GM23338 (cell line): ENCODE results near the gene RGMB. TPM values are rescaled to one million over a fixed set of nuclear protein-coding genes. Genes with fewer than 3 reads are reported as not detected.
A peak's percentile ranks its signal among the peaks of the same experiment; 100 is the strongest.

Source experiments
- ATAC-seq: fragments of 200-7000 bp; cut with Tn5 transposase; 3 replicates; pipeline ENCODE4 v1.9.1; 2020
- DNase-seq: peaks from one replicate; pipeline ENCODE4 v3.0.0-alpha.2; 2015; ENCODE audit warnings: low spot score
- H2AFZ ChIP-seq: fragments of 200-600 bp; sonication (generic); 2 replicates; pipeline ENCODE4 v1.8.0; 2016; ENCODE audit warnings: antibody characterized with exemption, mild to moderate bottlenecking, moderate library complexity
- H3F3A ChIP-seq: fragments of 200-600 bp; sonication (generic); replicated peaks from 2 replicates; pipeline ENCODE4 v1.8.0; 2017; ENCODE audit warnings: antibody characterized with exemption, mixed run types, low read depth
- H3K27ac ChIP-seq: fragments of 200-600 bp; sonication (generic); 2 replicates; pipeline ENCODE4 v1.6.1; 2016; ENCODE audit warnings: low read depth
- H3K27me3 ChIP-seq: fragments of 200-600 bp; sonication (generic); 2 replicates; pipeline ENCODE4 v1.8.0; 2016; ENCODE audit warnings: mild to moderate bottlenecking, mixed run types, moderate library complexity; ENCODE audit not compliant: insufficient read depth
- H3K36me3 ChIP-seq: fragments of 200-600 bp; sonication (generic); 2 replicates; pipeline ENCODE4 v1.8.0; 2016; ENCODE audit warnings: mild to moderate bottlenecking; ENCODE audit not compliant: insufficient read depth
- H3K4me1 ChIP-seq: fragments of 200-600 bp; sonication (generic); 2 replicates; pipeline ENCODE4 v1.8.0; 2016; ENCODE audit warnings: mild to moderate bottlenecking, moderate library complexity; ENCODE audit not compliant: insufficient read depth
- H3K4me2 ChIP-seq: fragments of 200-600 bp; sonication (generic); 2 replicates; pipeline ENCODE4 v1.7.1; 2017; ENCODE audit warnings: mixed run types
- H3K4me3 ChIP-seq: fragments of 200-600 bp; sonication (generic); 2 replicates; pipeline ENCODE4 v1.6.1; 2016; ENCODE audit warnings: mixed run types
- H3K79me2 ChIP-seq: fragments of 200-600 bp; sonication (generic); replicated peaks from 2 replicates; pipeline ENCODE4 v1.8.0; 2017; ENCODE audit warnings: mild to moderate bottlenecking; ENCODE audit not compliant: insufficient read depth
- H3K9me2 ChIP-seq: fragments of 200-600 bp; sonication (generic); 2 replicates; pipeline ENCODE4 v1.8.0; 2017; ENCODE audit not compliant: insufficient read depth
- H4K20me1 ChIP-seq: fragments of 200-600 bp; sonication (generic); replicated peaks from 2 replicates; pipeline ENCODE4 v1.8.0; 2017; ENCODE audit warnings: mild to moderate bottlenecking; ENCODE audit not compliant: insufficient read depth
- H3K27ac Mint-ChIP-seq: 2 replicates; pipeline ENCODE4 v1.8.0; 2020; ENCODE audit warnings: inconsistent platforms, mild to moderate bottlenecking, moderate library complexity, mixed read lengths
- H3K27me3 Mint-ChIP-seq: 3 replicates; pipeline ENCODE4 v1.8.0; 2022; ENCODE audit warnings: low read depth, mild to moderate bottlenecking, moderate library complexity, mixed read lengths, inconsistent platforms; ENCODE audit not compliant: insufficient read depth, poor library complexity
- H3K36me3 Mint-ChIP-seq: 3 replicates; pipeline ENCODE4 v1.8.0; 2021; ENCODE audit warnings: low read depth, mild to moderate bottlenecking, inconsistent platforms, moderate library complexity, mixed read lengths
- H3K4me1 Mint-ChIP-seq: 3 replicates; pipeline ENCODE4 v1.8.0; 2020; ENCODE audit warnings: mild to moderate bottlenecking, inconsistent platforms, mixed read lengths
- H3K4me3 Mint-ChIP-seq: 3 replicates; pipeline ENCODE4 v1.8.0; 2021; ENCODE audit warnings: moderate library complexity, mild to moderate bottlenecking, inconsistent platforms, mixed read lengths
- H3K9me3 Mint-ChIP-seq: 3 replicates; pipeline ENCODE4 v1.8.0; 2020; ENCODE audit warnings: moderate library complexity, mild to moderate bottlenecking, inconsistent platforms, mixed read lengths
- CREB1 ChIP-seq: fragments of 250-450 bp; sonication (Bioruptor Pico); IDR thresholded peaks from 2 replicates; pipeline ENCODE4 v1.5.0; 2020; ENCODE audit warnings: low read depth, mild to moderate bottlenecking, moderate library complexity
- EZH2 ChIP-seq: fragments of 200-600 bp; sonication (generic); IDR thresholded peaks from one replicate; pipeline ENCODE4 v1.8.0; 2017; ENCODE audit warnings: antibody characterized with exemption, mild to moderate bottlenecking, low read depth; ENCODE audit not compliant: unreplicated experiment
- JUNB ChIP-seq: IDR thresholded peaks from one replicate; pipeline ENCODE4 v1.6.1; 2016; ENCODE audit warnings: antibody characterized with exemption; ENCODE audit not compliant: unreplicated experiment
- NANOG ChIP-seq: IDR thresholded peaks from 2 replicates; pipeline ENCODE4 v1.6.1; 2016; ENCODE audit warnings: antibody characterized with exemption, borderline replicate concordance
- POLR2AphosphoS5 ChIP-seq: IDR thresholded peaks from 2 replicates; pipeline ENCODE4 v1.6.1; 2016; ENCODE audit warnings: antibody characterized with exemption, low read depth
- STAT1 ChIP-seq: IDR thresholded peaks from one replicate; pipeline ENCODE4 v1.6.1; 2016; ENCODE audit warnings: antibody characterized with exemption; ENCODE audit not compliant: unreplicated experiment
- ZNF114 ChIP-seq: fragments of 250-450 bp; sonication (Bioruptor Pico); IDR thresholded peaks from 2 replicates; pipeline ENCODE4 v1.5.0; 2020; ENCODE audit warnings: mild to moderate bottlenecking, moderate library complexity
- ZNF331 ChIP-seq: fragments of 250-450 bp; sonication (Bioruptor Pico); IDR thresholded peaks from 2 replicates; pipeline ENCODE4 v1.5.0; 2020; ENCODE audit warnings: low read depth, mild to moderate bottlenecking, moderate library complexity
- polyA plus RNA-seq: library from polyadenylated mRNA; unstranded; fragments of >200 nt; fragmentation: Nextera tagmentation; extraction: Ambion mirVana; gene quantifications from 2 replicates; pipeline ENCODE4 v1.2.1, GENCODE V29; 2016
- total RNA-seq: library from RNA; depleted of rRNA; stranded (reverse); fragments of >200 nt; shearing (Covaris generic); gene quantifications from 2 replicates; pipeline ENCODE4 v1.2.3, GENCODE V29; 2014
- TF ChIP-seq, protein P1 (sequence below): IDR thresholded peaks from 2 replicates; pipeline ENCODE4 v1.6.1; 2016; ENCODE audit warnings: antibody characterized with exemption
- TF ChIP-seq, protein P2 (sequence below): fragments of 250-450 bp; sonication (Bioruptor Pico); IDR thresholded peaks from 2 replicates; pipeline ENCODE4 v1.5.0; 2020; ENCODE audit warnings: mild to moderate bottlenecking, moderate library complexity
- TF ChIP-seq, protein P3 (sequence below): IDR thresholded peaks from one replicate; pipeline ENCODE4 v1.6.1; 2018; ENCODE audit warnings: antibody characterized with exemption; ENCODE audit not compliant: unreplicated experiment

The RGMB gene
- total and polyA plus RNA-seq, 2 experiments from 2014 or later = 21.7 to 34.3 TPM

DNA sequence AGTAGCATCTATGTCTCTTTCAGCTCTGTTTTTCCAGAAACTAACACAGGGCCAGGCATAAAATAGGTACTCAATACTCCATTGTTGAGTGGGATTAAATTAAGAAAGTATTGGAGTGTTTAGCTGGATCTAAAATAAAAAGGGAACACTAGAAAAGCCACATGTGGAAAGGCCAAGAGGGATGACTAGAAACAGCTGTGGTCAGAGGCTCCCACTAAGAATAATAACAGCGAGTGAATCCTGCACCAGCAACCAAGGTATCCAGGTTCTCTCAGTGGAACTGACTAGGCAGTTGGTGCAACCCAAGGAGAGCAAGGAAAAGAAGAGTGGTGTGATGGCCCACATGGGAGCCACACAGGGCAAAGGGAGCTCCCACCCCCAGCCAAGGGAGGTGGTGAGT is 31.5 kb upstream of the RGMB start:
- peaks cover 16% of the 10 kb centered on the region for H3K4me1 ChIP-seq
- peaks cover 24% of the 10 kb centered on the region; the same call in 2 of the 3 replicates for H3K9me3 Mint-ChIP-seq
- H3K4me3 ChIP-seq = no peak overlapping the region
- no peaks in the 10 kb centered on the region for H3K79me2 ChIP-seq
- H3F3A ChIP-seq = no peaks in the 10 kb centered on the region
- TF ChIP-seq, protein P1, sequence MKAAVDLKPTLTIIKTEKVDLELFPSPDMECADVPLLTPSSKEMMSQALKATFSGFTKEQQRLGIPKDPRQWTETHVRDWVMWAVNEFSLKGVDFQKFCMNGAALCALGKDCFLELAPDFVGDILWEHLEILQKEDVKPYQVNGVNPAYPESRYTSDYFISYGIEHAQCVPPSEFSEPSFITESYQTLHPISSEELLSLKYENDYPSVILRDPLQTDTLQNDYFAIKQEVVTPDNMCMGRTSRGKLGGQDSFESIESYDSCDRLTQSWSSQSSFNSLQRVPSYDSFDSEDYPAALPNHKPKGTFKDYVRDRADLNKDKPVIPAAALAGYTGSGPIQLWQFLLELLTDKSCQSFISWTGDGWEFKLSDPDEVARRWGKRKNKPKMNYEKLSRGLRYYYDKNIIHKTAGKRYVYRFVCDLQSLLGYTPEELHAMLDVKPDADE = no peak
- no peak for TF ChIP-seq POLR2AphosphoS5
- no peak for TF ChIP-seq STAT1
- TF ChIP-seq JUNB = no peak
- TF ChIP-seq ZNF114 (CRISPR knock-in tag) = no peak
- TF ChIP-seq EZH2 = no peak
- TF ChIP-seq CREB1 (CRISPR knock-in tag) = no peak
- TF ChIP-seq NANOG = no peak
- no peak for TF ChIP-seq ZNF331 (CRISPR knock-in tag)
- TF ChIP-seq, protein P2, sequence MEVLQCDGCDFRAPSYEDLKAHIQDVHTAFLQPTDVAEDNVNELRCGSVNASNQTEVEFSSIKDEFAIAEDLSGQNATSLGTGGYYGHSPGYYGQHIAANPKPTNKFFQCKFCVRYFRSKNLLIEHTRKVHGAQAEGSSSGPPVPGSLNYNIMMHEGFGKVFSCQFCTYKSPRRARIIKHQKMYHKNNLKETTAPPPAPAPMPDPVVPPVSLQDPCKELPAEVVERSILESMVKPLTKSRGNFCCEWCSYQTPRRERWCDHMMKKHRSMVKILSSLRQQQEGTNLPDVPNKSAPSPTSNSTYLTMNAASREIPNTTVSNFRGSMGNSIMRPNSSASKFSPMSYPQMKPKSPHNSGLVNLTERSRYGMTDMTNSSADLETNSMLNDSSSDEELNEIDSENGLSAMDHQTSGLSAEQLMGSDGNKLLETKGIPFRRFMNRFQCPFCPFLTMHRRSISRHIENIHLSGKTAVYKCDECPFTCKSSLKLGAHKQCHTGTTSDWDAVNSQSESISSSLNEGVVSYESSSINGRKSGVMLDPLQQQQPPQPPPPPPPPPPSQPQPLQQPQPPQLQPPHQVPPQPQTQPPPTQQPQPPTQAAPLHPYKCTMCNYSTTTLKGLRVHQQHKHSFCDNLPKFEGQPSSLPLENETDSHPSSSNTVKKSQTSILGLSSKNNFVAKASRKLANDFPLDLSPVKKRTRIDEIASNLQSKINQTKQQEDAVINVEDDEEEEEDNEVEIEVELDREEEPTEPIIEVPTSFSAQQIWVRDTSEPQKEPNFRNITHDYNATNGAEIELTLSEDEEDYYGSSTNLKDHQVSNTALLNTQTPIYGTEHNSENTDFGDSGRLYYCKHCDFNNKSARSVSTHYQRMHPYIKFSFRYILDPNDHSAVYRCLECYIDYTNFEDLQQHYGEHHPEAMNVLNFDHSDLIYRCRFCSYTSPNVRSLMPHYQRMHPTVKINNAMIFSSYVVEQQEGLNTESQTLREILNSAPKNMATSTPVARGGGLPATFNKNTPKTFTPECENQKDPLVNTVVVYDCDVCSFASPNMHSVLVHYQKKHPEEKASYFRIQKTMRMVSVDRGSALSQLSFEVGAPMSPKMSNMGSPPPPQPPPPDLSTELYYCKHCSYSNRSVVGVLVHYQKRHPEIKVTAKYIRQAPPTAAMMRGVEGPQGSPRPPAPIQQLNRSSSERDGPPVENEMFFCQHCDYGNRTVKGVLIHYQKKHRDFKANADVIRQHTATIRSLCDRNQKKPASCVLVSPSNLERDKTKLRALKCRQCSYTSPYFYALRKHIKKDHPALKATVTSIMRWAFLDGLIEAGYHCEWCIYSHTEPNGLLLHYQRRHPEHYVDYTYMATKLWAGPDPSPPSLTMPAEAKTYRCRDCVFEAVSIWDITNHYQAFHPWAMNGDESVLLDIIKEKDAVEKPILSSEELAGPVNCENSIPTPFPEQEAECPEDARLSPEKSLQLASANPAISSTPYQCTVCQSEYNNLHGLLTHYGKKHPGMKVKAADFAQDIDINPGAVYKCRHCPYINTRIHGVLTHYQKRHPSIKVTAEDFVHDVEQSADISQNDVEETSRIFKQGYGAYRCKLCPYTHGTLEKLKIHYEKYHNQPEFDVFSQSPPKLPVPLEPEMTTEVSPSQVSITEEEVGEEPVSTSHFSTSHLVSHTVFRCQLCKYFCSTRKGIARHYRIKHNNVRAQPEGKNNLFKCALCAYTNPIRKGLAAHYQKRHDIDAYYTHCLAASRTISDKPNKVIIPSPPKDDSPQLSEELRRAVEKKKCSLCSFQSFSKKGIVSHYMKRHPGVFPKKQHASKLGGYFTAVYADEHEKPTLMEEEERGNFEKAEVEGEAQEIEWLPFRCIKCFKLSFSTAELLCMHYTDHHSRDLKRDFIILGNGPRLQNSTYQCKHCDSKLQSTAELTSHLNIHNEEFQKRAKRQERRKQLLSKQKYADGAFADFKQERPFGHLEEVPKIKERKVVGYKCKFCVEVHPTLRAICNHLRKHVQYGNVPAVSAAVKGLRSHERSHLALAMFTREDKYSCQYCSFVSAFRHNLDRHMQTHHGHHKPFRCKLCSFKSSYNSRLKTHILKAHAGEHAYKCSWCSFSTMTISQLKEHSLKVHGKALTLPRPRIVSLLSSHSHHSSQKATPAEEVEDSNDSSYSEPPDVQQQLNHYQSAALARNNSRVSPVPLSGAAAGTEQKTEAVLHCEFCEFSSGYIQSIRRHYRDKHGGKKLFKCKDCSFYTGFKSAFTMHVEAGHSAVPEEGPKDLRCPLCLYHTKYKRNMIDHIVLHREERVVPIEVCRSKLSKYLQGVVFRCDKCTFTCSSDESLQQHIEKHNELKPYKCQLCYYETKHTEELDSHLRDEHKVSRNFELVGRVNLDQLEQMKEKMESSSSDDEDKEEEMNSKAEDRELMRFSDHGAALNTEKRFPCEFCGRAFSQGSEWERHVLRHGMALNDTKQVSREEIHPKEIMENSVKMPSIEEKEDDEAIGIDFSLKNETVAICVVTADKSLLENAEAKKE = no peak
- TF ChIP-seq, protein P3, sequence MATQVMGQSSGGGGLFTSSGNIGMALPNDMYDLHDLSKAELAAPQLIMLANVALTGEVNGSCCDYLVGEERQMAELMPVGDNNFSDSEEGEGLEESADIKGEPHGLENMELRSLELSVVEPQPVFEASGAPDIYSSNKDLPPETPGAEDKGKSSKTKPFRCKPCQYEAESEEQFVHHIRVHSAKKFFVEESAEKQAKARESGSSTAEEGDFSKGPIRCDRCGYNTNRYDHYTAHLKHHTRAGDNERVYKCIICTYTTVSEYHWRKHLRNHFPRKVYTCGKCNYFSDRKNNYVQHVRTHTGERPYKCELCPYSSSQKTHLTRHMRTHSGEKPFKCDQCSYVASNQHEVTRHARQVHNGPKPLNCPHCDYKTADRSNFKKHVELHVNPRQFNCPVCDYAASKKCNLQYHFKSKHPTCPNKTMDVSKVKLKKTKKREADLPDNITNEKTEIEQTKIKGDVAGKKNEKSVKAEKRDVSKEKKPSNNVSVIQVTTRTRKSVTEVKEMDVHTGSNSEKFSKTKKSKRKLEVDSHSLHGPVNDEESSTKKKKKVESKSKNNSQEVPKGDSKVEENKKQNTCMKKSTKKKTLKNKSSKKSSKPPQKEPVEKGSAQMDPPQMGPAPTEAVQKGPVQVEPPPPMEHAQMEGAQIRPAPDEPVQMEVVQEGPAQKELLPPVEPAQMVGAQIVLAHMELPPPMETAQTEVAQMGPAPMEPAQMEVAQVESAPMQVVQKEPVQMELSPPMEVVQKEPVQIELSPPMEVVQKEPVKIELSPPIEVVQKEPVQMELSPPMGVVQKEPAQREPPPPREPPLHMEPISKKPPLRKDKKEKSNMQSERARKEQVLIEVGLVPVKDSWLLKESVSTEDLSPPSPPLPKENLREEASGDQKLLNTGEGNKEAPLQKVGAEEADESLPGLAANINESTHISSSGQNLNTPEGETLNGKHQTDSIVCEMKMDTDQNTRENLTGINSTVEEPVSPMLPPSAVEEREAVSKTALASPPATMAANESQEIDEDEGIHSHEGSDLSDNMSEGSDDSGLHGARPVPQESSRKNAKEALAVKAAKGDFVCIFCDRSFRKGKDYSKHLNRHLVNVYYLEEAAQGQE = no peak
- ATAC-seq (no peak), DNase-seq (no peak)
- H3K27me3 Mint-ChIP-seq = no peaks in the 10 kb centered on the region
- no peak overlapping the region for H3K4me2 ChIP-seq
- no peak overlapping the region; the same call in 2 of the 3 replicates for H3K4me3 Mint-ChIP-seq
- peak overlapping the region; percentile 50; the same call in 1 of the 2 replicates for H2AFZ ChIP-seq
- no peak overlapping the region for H3K27ac ChIP-seq
- H4K20me1 ChIP-seq = no peaks in the 10 kb centered on the region
- H3K27me3 ChIP-seq = no peaks in the 10 kb centered on the region
- peaks cover 17% of the 10 kb centered on the region for H3K4me1 Mint-ChIP-seq
- H3K27ac Mint-ChIP-seq = no peak overlapping the region
- no peaks in the 10 kb centered on the region for H3K9me2 ChIP-seq
- H3K36me3 ChIP-seq = no peaks in the 10 kb centered on the region
- H3K36me3 Mint-ChIP-seq = peaks cover 3% of the 10 kb centered on the region
